ENCODE data around the gene BBOX1. TPM values are rescaled to one million over a fixed set of nuclear protein-coding genes. Genes with fewer than 3 reads are reported as not detected.
A peak's percentile ranks its signal among the peaks of the same experiment; 100 is the strongest.

BBOX1 gene
- total and polyA plus RNA-seq, 2 of the 4 experiments (the other 2 are of a cell fraction), result not detected

- no peak overlapping the region for H4K91ac ChIP-seq (ENCODE audit: insufficient read depth, low read depth, low read length)
- no peak for TF ChIP-seq FOS (IDR thresholded peaks at IDR 0.05; ENCODE audit: low read depth, low read length)
- no peak for TF ChIP-seq SMC3 (IDR thresholded peaks at IDR 0.05; ENCODE audit: low read depth, low read length)
- TF ChIP-seq MXI1 (IDR thresholded peaks at IDR 0.05; ENCODE audit: borderline replicate concordance, low read depth, low read length), result no peak
- TF ChIP-seq POLR2A (IDR thresholded peaks at IDR 0.05; ENCODE audit: low read depth, low read length), result no peak
- no peak for TF ChIP-seq USF2 (IDR thresholded peaks at IDR 0.05; ENCODE audit: low read depth, low read length)
- TF ChIP-seq MAZ (IDR thresholded peaks at IDR 0.05; ENCODE audit: borderline replicate concordance, low read depth, low read length), result no peak
- no peak for TF ChIP-seq CTCF (conservative IDR thresholded peaks at IDR 0.05; ENCODE audit: low read depth, low read length)
- TF ChIP-seq ELK1 (IDR thresholded peaks at IDR 0.05; ENCODE audit: borderline replicate concordance, low read depth, low read length), result no peak
- no peak for TF ChIP-seq NFE2L2 (IDR thresholded peaks at IDR 0.05; ENCODE audit: low read depth, low read length)
- TF ChIP-seq RCOR1 (IDR thresholded peaks at IDR 0.05; ENCODE audit: insufficient replicate concordance, low read length), result no peak
- TF ChIP-seq BHLHE40 (IDR thresholded peaks at IDR 0.05; ENCODE audit: low read depth, low read length), result no peak
- TF ChIP-seq CHD1 (IDR thresholded peaks at IDR 0.05; ENCODE audit: low read depth, low read length), result no peak
- no peak for TF ChIP-seq RFX5 (IDR thresholded peaks at IDR 0.05; ENCODE audit: low read depth, low read length)
- no peak for TF ChIP-seq CEBPB (IDR thresholded peaks at IDR 0.05; ENCODE audit: low read depth, low read length)
- TF ChIP-seq RAD21 (IDR thresholded peaks at IDR 0.05; ENCODE audit: low read length), result no peak
- TF ChIP-seq MAFK (IDR thresholded peaks at IDR 0.05; ENCODE audit: low read depth, low read length), result no peak
- ATAC-seq (ENCODE audit: low read depth), result peak; percentile 84
- no peak overlapping the region for H3K4me3 ChIP-seq (ENCODE audit: insufficient read depth, low read depth, low read length)
- POLR2A ChIA-PET (ENCODE audit: unreplicated experiment), result no interaction called here
- DNase-seq, result peak; percentile 68
- CTCF ChIA-PET, result no interaction called here
- H2BK5ac ChIP-seq (ENCODE audit: low read depth, low read length, poor library complexity, severe bottlenecking), result peak overlapping the region; percentile 17
- 17% methylated on average over 1 of the region's 2 CpGs; no CpG with 5 or more reads in 1 of the 2 experiments for WGBS, 2 experiments (ENCODE audit: extremely low coverage in 2 of 2, insufficient read length in 1 of 2)
- no TSS peak for BruUV-seq (replicated peaks)
- H2BK20ac ChIP-seq (ENCODE audit: low read depth, low read length), result peak overlapping the region; percentile 74; the same call in 1 of the 2 replicates
- peaks cover 3% of the 10 kb centered on the region; the same call in 1 of the 2 replicates for H3K9me3 ChIP-seq (ENCODE audit: control insufficient read depth, insufficient read depth, low read length)
- no peak overlapping the region for H3K18ac ChIP-seq (ENCODE audit: low read depth, low read length)
- H2AK5ac ChIP-seq (ENCODE audit: low read depth, low read length), result no peak overlapping the region
- no peaks in the 10 kb centered on the region for H3K9me1 ChIP-seq (ENCODE audit: insufficient read depth, low read length)
- H4K20me1 ChIP-seq (ENCODE audit: insufficient read depth, low read length), result no peaks in the 10 kb centered on the region
- H4K8ac ChIP-seq (ENCODE audit: low read depth in 2 of 2, low read length in 2 of 2), result no peak overlapping the region
- H2BK15ac ChIP-seq (ENCODE audit: low read depth, low read length), result no peak overlapping the region
- intact Hi-C loops (cut with micrococcal nuclease) (no loop called here), in situ Hi-C loops (cut with MboI; ENCODE audit: low sequenced_read_pairs) (loop anchor here (5.0 to 10.0 kb wide), 2 partner anchors 404 to 846 kb away; no protein-coding TSS in a partner anchor), dilution Hi-C loops (cut with HindIII; ENCODE audit: low sequenced_read_pairs, unreplicated experiment) (no loop called here)
- H3K36me3 ChIP-seq (ENCODE audit: control insufficient read depth, insufficient read depth, low read length), result no peaks in the 10 kb centered on the region
- no peak overlapping the region for H3K23ac ChIP-seq (ENCODE audit: low read depth, low read length)
- no peak overlapping the region for H3K4me2 ChIP-seq (ENCODE audit: low read depth, low read length)
- no peak overlapping the region for H3K4ac ChIP-seq (ENCODE audit: low read depth, low read length)
- H3K4me1 ChIP-seq (ENCODE audit: control insufficient read depth, insufficient read depth, low read length), result no peaks in the 10 kb centered on the region
- no peak overlapping the region for H3K14ac ChIP-seq (replicated peaks; ENCODE audit: low read depth, low read length)
- no peak overlapping the region for H2AK9ac ChIP-seq (replicated peaks; ENCODE audit: low read depth, low read length, poor library complexity)
- H3K27me3 ChIP-seq (ENCODE audit: control insufficient read depth, insufficient read depth, low read length), result peaks cover under 1% of the 10 kb centered on the region; the same call in 1 of the 2 replicates
- no peak overlapping the region for H3K56ac ChIP-seq (ENCODE audit: extremely low read depth, insufficient read depth, low read length)
- no peak overlapping the region for H2AFZ ChIP-seq (replicated peaks; ENCODE audit: low read length, poor library complexity)
- H3K79me1 ChIP-seq (ENCODE audit: low read depth in 1 of 2, low read length in 2 of 2), result no peaks in the 10 kb centered on the region
- H4K5ac ChIP-seq (ENCODE audit: low read depth, low read length), result no peak overlapping the region
- H3K27ac ChIP-seq (ENCODE audit: insufficient read depth, low read length), result no peak overlapping the region
- H3K9ac ChIP-seq (ENCODE audit: low read depth, low read length), result no peak overlapping the region
- peak overlapping the region; percentile 50; the same call in 1 of the 2 replicates for H2BK120ac ChIP-seq (ENCODE audit: low read depth, low read length)
Observed at GRCh38 chr11:27161071-27161470, 120.5 kb downstream of the BBOX1 start.

All from IMR-90 (cell line).